Sigmoid colon (tissue), 4 donors: Measurements from ENCODE around the gene SLC25A39.

Experiments used
- EP300 ChIP-seq, 4 donors: sonication (generic); formaldehyde crosslinking; IDR thresholded peaks; one replicate each; pipeline ENCODE4 v1.6.1; 2017; ENCODE audit warnings: antibody characterized with exemption in 4 of 4
- POLR2A ChIP-seq, 2 donors: fragments of 450-650 bp; IDR thresholded peaks; one replicate each; pipeline ENCODE4 v1.6.1; 2016; ENCODE audit warnings: antibody characterized with exemption in 2 of 2, mild to moderate bottlenecking in 2 of 2, moderate library complexity in 2 of 2
- TF ChIP-seq, protein P1 (sequence below), 4 experiments: fragments of 450-650 bp in 3 of 4; fragments of 200-600 bp in 1 of 4; IDR thresholded peaks; one replicate each; pipeline ENCODE4 v1.5.1; 2016 to 2019; ENCODE audit warnings: antibody characterized with exemption in 4 of 4, mild to moderate bottlenecking in 3 of 4, moderate library complexity in 2 of 4

DNA sequence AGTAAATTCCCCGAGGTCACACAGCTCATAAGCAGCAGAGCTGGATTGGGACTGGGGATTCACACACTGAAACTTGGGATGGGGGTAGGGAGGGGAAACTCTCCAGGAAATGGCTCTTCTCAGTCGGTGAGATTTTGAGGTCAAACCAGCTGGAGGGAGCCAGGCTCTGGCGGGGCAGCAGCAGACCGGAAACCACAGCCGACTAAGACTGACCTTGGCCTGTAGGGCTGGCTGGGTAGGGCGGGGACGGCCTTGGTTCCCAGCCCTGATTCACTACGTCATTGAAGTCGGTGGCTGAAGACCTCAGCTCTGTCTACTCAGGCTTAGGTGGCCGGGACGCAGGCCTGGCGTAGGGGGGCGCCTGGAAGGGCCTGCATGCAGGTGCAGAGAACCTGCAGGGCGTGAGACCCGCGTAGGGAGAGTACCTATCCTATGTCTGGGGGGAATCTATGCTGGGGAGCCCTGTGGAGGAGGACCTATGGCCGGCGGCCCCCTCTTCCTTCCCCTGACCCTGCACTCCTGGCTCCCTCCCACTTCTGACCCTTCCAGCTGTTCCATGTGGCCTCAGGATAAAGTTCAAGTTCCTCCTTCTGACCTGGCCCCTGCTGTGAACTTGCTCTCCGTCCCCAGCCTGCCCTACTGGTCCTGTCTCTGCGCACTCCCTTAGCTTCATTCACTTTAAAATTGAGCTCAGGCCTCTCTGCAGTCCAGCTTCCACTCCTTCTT is 44.8 kb downstream of the SLC25A39 start:
- TF ChIP-seq, protein P1, sequence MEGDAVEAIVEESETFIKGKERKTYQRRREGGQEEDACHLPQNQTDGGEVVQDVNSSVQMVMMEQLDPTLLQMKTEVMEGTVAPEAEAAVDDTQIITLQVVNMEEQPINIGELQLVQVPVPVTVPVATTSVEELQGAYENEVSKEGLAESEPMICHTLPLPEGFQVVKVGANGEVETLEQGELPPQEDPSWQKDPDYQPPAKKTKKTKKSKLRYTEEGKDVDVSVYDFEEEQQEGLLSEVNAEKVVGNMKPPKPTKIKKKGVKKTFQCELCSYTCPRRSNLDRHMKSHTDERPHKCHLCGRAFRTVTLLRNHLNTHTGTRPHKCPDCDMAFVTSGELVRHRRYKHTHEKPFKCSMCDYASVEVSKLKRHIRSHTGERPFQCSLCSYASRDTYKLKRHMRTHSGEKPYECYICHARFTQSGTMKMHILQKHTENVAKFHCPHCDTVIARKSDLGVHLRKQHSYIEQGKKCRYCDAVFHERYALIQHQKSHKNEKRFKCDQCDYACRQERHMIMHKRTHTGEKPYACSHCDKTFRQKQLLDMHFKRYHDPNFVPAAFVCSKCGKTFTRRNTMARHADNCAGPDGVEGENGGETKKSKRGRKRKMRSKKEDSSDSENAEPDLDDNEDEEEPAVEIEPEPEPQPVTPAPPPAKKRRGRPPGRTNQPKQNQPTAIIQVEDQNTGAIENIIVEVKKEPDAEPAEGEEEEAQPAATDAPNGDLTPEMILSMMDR (IDR thresholded peaks at IDR 0.05) = no peak
- TF ChIP-seq EP300 (IDR thresholded peaks at IDR 0.05) (no peak), POLR2A (IDR thresholded peaks at IDR 0.05) (no peak)
